SK-N-SH (cell line): ENCODE data around the gene PHOX2A. TPM values are rescaled to one million over a fixed set of nuclear protein-coding genes. Genes with fewer than 3 reads are reported as not detected.

ENCODE experiments used
- CTCF ChIA-PET: fragments of 300-600, 350-600 bp; formaldehyde crosslinking; extraction: SDS; loops from one replicate; lab custom pipeline; 2021; lab: Yijun Ruan, JAX
- POLR2A ChIA-PET: fragments of 350-600 bp; sonication (Branson Sonifier 250); formaldehyde crosslinking; extraction: SDS; loops from one replicate; lab custom pipeline; 2020; ENCODE audit warnings: antibody characterized with exemption, inconsistent platforms; lab: Yijun Ruan, JAX
- DNase-seq: peaks from one replicate; pipeline ENCODE4 v3.0.0; 2012
- H2AFZ ChIP-seq: fragments of 200-600 bp; sonication (generic); 2 replicates; pipeline ENCODE4 v1.8.1; 2016; ENCODE audit warnings: antibody characterized with exemption, mild to moderate bottlenecking, low read depth
- H3F3A ChIP-seq: fragments of 200-600 bp; sonication (generic); replicated peaks from 2 replicates; pipeline ENCODE3; 2016; ENCODE audit warnings: antibody characterized with exemption, mild to moderate bottlenecking; ENCODE audit not compliant: insufficient read depth
- H3K27ac ChIP-seq, 2 experiments: fragments of 200-500 bp in 1 of 2; fragments of 200-600 bp in 1 of 2; sonication (Bioruptor generic) in 1 of 2; sonication (generic), shearing (Covaris generic) in 1 of 2; 2 replicates each; pipeline versions ENCODE4 v1.5.1 to v1.6.1; 2014 to 2016; ENCODE audit warnings: low read depth in 2 of 2, inconsistent platforms in 1 of 2, low read length in 1 of 2, mild to moderate bottlenecking in 1 of 2, mixed read lengths in 1 of 2
- H3K27me3 ChIP-seq: fragments of 200-600 bp; sonication (generic), shearing (Covaris generic); 2 replicates; pipeline ENCODE4 v1.6.1; 2016; ENCODE audit warnings: mixed run types; ENCODE audit not compliant: insufficient read depth
- H3K36me3 ChIP-seq, 2 experiments: fragments of 200-500 bp in 1 of 2; fragments of 200-600 bp in 1 of 2; sonication (Bioruptor generic) in 1 of 2; sonication (generic) in 1 of 2; replicated peaks in 1 of 2; 2 replicates each; pipeline versions ENCODE3 to v1.5.1; 2014 to 2016; ENCODE audit warnings: low read length in 1 of 2, mild to moderate bottlenecking in 1 of 2; ENCODE audit not compliant: insufficient read depth in 2 of 2, control insufficient read depth in 1 of 2
- H3K4me1 ChIP-seq, 2 experiments: fragments of 200-500 bp in 1 of 2; fragments of 200-600 bp in 1 of 2; sonication (Bioruptor generic) in 1 of 2; sonication (generic), shearing (Covaris generic) in 1 of 2; 2 replicates each; pipeline versions ENCODE4 v1.5.1 to v1.6.1; 2014 to 2016; ENCODE audit warnings: low read depth in 1 of 2, low read length in 1 of 2, mixed run types in 1 of 2; ENCODE audit not compliant: insufficient read depth in 2 of 2, control insufficient read depth in 1 of 2
- H3K4me2 ChIP-seq: fragments of 200-600 bp; sonication (generic), shearing (Covaris generic); 2 replicates; pipeline ENCODE4 v1.6.1; 2017; ENCODE audit warnings: mixed run types
- H3K4me3 ChIP-seq, 2 experiments: fragments of 200-500 bp in 1 of 2; fragments of 200-600 bp in 1 of 2; sonication (Bioruptor generic) in 1 of 2; sonication (generic), shearing (Covaris generic) in 1 of 2; 2 replicates each; pipeline versions ENCODE4 v1.5.1 to v1.8.1; 2014 to 2016; ENCODE audit warnings: low read depth in 2 of 2, inconsistent platforms in 1 of 2, low read length in 1 of 2, mild to moderate bottlenecking in 1 of 2, mixed read lengths in 1 of 2, moderate library complexity in 1 of 2
- H3K79me2 ChIP-seq: fragments of 200-600 bp; sonication (generic); 2 replicates; pipeline ENCODE4 v1.8.1; 2017; ENCODE audit warnings: mild to moderate bottlenecking; ENCODE audit not compliant: insufficient read depth
- H3K9ac ChIP-seq: fragments of 200-600 bp; sonication (generic); 2 replicates; pipeline ENCODE4 v1.6.1; 2017; ENCODE audit warnings: mixed run types
- H3K9me2 ChIP-seq: fragments of 200-600 bp; sonication (generic); 2 replicates; pipeline ENCODE4 v1.6.1; 2017; ENCODE audit warnings: mixed run types
- H3K9me3 ChIP-seq: fragments of 200-600 bp; sonication (generic); 2 replicates; pipeline ENCODE4 v1.6.1; 2017; ENCODE audit warnings: mixed run types, mild to moderate bottlenecking, moderate library complexity
- H4K20me1 ChIP-seq: fragments of 200-600 bp; sonication (generic); 2 replicates; pipeline ENCODE4 v1.6.1; 2017; ENCODE audit warnings: mild to moderate bottlenecking, mixed run types; ENCODE audit not compliant: insufficient read depth
- FOXM1 ChIP-seq: IDR thresholded peaks from 2 replicates; pipeline ENCODE4 v1.4.0; 2012; ENCODE audit warnings: low read depth, mild to moderate bottlenecking
- JUND ChIP-seq: IDR thresholded peaks from 2 replicates; pipeline ENCODE4 v1.4.0; 2012
- MXI1 ChIP-seq: IDR thresholded peaks from 2 replicates; pipeline ENCODE4 v1.6.1; 2012; ENCODE audit warnings: mild to moderate bottlenecking, low read depth, low read length, improper control_type of control experiment
- NFIC ChIP-seq: IDR thresholded peaks from 2 replicates; pipeline ENCODE4 v1.4.0; 2012; ENCODE audit warnings: borderline replicate concordance
- RAD21 ChIP-seq: IDR thresholded peaks from 2 replicates; pipeline ENCODE4 v1.6.1; 2012; ENCODE audit warnings: mild to moderate bottlenecking, low read length
- RCOR1 ChIP-seq: fragments of 150-350 bp; IDR thresholded peaks from 2 replicates; pipeline ENCODE4 v1.6.1; 2017; ENCODE audit warnings: antibody characterized with exemption, low read length
- RFX5 ChIP-seq: IDR thresholded peaks from 2 replicates; pipeline ENCODE4 v1.6.1; 2012; ENCODE audit warnings: mild to moderate bottlenecking, improper control_type of control experiment, low read length
- SMC3 ChIP-seq: IDR thresholded peaks from 2 replicates; pipeline ENCODE4 v1.6.1; 2012; ENCODE audit warnings: low read depth, low read length, improper control_type of control experiment
- YY1 ChIP-seq: IDR thresholded peaks from 2 replicates; pipeline ENCODE4 v1.4.0; 2012; ENCODE audit warnings: low read depth, mild to moderate bottlenecking
- WGBS: methylation state at CpG from one replicate; pipeline ENCODE4 v1.1.6; 2017; ENCODE audit warnings: low lambda C conversion rate; 5-methylcytosine and 5-hydroxymethylcytosine counted together
- polyA plus RNA-seq, 3 experiments: library from polyadenylated mRNA; depleted of rRNA; stranded (reverse); fragments of >200 nt; gene quantifications; 2 replicates each; pipeline ENCODE4 v1.2.3, GENCODE V29; 2012
- TF ChIP-seq, protein P1 (sequence below): IDR thresholded peaks from 2 replicates; pipeline ENCODE4 v1.4.0; 2012; ENCODE audit warnings: low read depth, borderline replicate concordance
- TF ChIP-seq, protein P2 (sequence below): IDR thresholded peaks from 2 replicates; pipeline ENCODE4 v1.4.0; 2012; ENCODE audit warnings: low read depth, borderline replicate concordance
- TF ChIP-seq, protein P3 (sequence below): IDR thresholded peaks from 2 replicates; pipeline ENCODE4 v1.4.0; 2012; ENCODE audit warnings: low read depth
- TF ChIP-seq, protein P4 (sequence below): IDR thresholded peaks from 2 replicates; pipeline ENCODE4; 2012

PHOX2A gene
- polyA plus RNA-seq, 1 of the 3 experiments (the other 2 are of a cell fraction) = 75.6 TPM

DNA sequence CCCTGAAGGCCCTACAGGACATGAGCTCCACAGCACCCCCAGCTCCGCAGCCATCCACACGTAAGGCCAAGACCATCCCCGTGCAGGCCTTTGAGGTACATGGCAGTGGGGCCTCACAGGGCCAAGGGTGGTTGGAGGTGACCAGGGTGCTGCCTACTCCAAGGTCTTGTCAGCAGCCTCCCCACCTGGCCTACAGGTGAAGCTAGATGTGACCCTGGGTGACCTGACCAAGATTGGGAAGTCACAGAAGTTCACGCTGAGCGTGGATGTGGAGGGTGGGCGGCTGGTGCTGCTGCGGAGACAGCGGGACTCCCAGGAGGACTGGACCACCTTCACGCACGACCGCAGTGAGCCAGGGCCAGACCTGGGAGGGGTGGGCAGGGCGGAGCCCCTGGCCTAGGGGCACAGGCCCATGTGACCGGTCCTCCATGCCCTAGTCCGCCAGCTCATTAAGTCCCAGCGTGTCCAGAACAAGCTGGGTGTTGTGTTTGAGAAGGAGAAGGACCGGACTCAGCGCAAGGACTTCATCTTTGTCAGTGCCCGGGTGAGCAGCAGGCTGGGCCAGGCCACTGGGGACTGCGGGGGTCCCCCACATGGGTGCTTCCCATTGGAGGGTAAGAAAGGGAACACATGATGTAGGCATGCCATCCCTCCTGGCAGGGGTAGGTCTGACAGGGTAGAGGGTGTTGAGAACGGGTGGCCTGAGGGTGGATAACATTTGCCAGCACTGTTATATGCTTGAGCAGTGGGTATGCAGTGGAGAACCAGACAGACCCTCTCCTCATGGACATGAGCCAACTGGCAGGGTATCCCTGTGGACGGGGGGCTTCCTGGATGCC lies 13.8 kb downstream of the PHOX2A start:
- H2AFZ ChIP-seq = no peak overlapping the region
- H3K4me3 ChIP-seq = no peak overlapping the region
- no peaks in the 10 kb centered on the region for H3K9me2 ChIP-seq
- H3K9ac ChIP-seq = no peak overlapping the region
- no peak overlapping the region for H3K27ac ChIP-seq
- POLR2A ChIA-PET = interaction anchor here (8.7 kb wide), 1 partner anchor 6 kb away, joined by 131 read pairs; no protein-coding TSS in a partner anchor
- no peak overlapping the region for H3K4me2 ChIP-seq
- H3K36me3 ChIP-seq = peaks cover 66 to 79% of the 10 kb centered on the region in 2 experiments
- no peak for TF ChIP-seq NFIC
- TF ChIP-seq, protein P1, sequence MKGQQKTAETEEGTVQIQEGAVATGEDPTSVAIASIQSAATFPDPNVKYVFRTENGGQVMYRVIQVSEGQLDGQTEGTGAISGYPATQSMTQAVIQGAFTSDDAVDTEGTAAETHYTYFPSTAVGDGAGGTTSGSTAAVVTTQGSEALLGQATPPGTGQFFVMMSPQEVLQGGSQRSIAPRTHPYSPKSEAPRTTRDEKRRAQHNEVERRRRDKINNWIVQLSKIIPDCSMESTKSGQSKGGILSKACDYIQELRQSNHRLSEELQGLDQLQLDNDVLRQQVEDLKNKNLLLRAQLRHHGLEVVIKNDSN = no peak
- no peak for TF ChIP-seq RFX5
- no peak for TF ChIP-seq MXI1
- no peak for TF ChIP-seq FOXM1
- TF ChIP-seq, protein P2, sequence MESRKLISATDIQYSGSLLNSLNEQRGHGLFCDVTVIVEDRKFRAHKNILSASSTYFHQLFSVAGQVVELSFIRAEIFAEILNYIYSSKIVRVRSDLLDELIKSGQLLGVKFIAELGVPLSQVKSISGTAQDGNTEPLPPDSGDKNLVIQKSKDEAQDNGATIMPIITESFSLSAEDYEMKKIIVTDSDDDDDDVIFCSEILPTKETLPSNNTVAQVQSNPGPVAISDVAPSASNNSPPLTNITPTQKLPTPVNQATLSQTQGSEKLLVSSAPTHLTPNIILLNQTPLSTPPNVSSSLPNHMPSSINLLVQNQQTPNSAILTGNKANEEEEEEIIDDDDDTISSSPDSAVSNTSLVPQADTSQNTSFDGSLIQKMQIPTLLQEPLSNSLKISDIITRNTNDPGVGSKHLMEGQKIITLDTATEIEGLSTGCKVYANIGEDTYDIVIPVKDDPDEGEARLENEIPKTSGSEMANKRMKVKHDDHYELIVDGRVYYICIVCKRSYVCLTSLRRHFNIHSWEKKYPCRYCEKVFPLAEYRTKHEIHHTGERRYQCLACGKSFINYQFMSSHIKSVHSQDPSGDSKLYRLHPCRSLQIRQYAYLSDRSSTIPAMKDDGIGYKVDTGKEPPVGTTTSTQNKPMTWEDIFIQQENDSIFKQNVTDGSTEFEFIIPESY = no peak
- no peak for TF ChIP-seq SMC3
- TF ChIP-seq, protein P3, sequence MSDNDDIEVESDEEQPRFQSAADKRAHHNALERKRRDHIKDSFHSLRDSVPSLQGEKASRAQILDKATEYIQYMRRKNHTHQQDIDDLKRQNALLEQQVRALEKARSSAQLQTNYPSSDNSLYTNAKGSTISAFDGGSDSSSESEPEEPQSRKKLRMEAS = no peak
- no peak for TF ChIP-seq RCOR1
- TF ChIP-seq, protein P4, sequence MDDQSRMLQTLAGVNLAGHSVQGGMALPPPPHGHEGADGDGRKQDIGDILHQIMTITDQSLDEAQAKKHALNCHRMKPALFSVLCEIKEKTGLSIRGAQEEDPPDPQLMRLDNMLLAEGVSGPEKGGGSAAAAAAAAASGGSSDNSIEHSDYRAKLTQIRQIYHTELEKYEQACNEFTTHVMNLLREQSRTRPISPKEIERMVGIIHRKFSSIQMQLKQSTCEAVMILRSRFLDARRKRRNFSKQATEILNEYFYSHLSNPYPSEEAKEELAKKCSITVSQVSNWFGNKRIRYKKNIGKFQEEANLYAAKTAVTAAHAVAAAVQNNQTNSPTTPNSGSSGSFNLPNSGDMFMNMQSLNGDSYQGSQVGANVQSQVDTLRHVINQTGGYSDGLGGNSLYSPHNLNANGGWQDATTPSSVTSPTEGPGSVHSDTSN = no peak
- no peak for TF ChIP-seq RAD21
- no peak for TF ChIP-seq JUND
- TF ChIP-seq YY1 = no peak
- no peaks in the 10 kb centered on the region for H3K27me3 ChIP-seq
- peaks cover 48% of the 10 kb centered on the region for H4K20me1 ChIP-seq
- WGBS = 98% methylated on average over 16 of the region's 21 CpGs
- peaks cover 5 to 30% of the 10 kb centered on the region in 2 experiments; a peak in 3 of 4 replicates for H3K4me1 ChIP-seq
- CTCF ChIA-PET = interaction anchor here (1.0 to 9.1 kb wide), 5 partner anchors 7 to 205 kb away, joined by 4 to 73 read pairs (median 27); partner anchors contain the start of gene CLPB
- H3F3A ChIP-seq = peaks cover 21% of the 10 kb centered on the region
- peaks cover 47% of the 10 kb centered on the region for H3K79me2 ChIP-seq
- DNase-seq = no peak
- H3K9me3 ChIP-seq = no peaks in the 10 kb centered on the region
